Activated CD8-positive, alpha-beta memory T cell treated with anti-CD3 and anti-CD28 coated beads, Interleukin-2, amount 10 ng/mL, durations not matched to agents 7 days and 5 days (primary cell): Measurements from ENCODE around the gene CCDC149. TPM values are rescaled to one million over a fixed set of nuclear protein-coding genes. Genes with fewer than 3 reads are reported as not detected.

ENCODE experiments used
- ATAC-seq: fragments of 150-1000 bp; cut with Tn5 transposase; one replicate; pipeline ENCODE4 v1.10.0; 2021; ENCODE audit warnings: moderate library complexity
- CTCF ChIA-PET: fragments of 350-600 bp; sonication (Branson Sonifier 250); formaldehyde crosslinking; loops from one replicate; lab custom pipeline; 2021; ENCODE audit warnings: antibody characterized with exemption; lab: Charles Lee
- DNase-seq: peaks from one replicate; pipeline ENCODE4 v3.0.0-alpha.2; 2020
- H3K27ac Mint-ChIP-seq: one replicate; pipeline ENCODE4 v1.8.0; 2021; ENCODE audit warnings: mild to moderate bottlenecking, mixed read lengths
- H3K27me3 Mint-ChIP-seq: one replicate; pipeline ENCODE4 v1.8.0; 2021; ENCODE audit warnings: mixed read lengths
- H3K36me3 Mint-ChIP-seq: one replicate; pipeline ENCODE4 v1.8.0; 2021; ENCODE audit warnings: mild to moderate bottlenecking, mixed read lengths
- H3K4me1 Mint-ChIP-seq: one replicate; pipeline ENCODE4 v1.8.0; 2021; ENCODE audit warnings: mixed read lengths
- H3K4me3 Mint-ChIP-seq: one replicate; pipeline ENCODE4 v1.8.0; 2021; ENCODE audit warnings: mild to moderate bottlenecking, moderate library complexity, mixed read lengths
- H3K9me3 Mint-ChIP-seq: one replicate; pipeline ENCODE4 v1.8.0; 2022; ENCODE audit warnings: low read depth, mixed read lengths
- total RNA-seq, 2 experiments: library from RNA; stranded (reverse); gene quantifications; one replicate each; pipeline ENCODE4 v1.2.3, GENCODE V29; 2021

CCDC149 gene
- total RNA-seq, 2 experiments from 2014 or later, result not detected

DNA sequence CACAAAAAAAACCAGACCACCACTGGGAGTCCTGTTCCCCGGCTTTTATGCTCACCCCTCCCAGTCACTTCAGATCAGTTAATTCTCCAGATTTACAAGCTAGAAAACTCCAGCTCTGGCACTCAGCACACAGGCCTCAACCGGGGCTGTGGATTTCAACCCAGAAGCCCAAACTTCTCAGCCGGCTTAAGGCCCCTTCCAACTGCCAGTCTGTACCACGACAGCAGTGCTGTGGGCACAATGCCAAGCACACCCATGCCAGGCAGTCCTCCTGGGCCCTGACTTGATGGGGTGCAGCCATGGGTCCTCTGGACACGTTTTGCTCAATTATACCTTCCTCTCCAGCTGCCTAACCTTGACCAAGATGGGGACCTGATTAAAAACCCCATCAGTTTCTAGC, 105.2 kb downstream of the CCDC149 start:
- no peaks in the 10 kb centered on the region for H3K4me1 Mint-ChIP-seq
- peaks cover 3% of the 10 kb centered on the region for H3K27me3 Mint-ChIP-seq
- ATAC-seq, result no peak
- CTCF ChIA-PET, result no interaction called here
- no peak overlapping the region for H3K4me3 Mint-ChIP-seq
- peaks cover 2% of the 10 kb centered on the region for H3K9me3 Mint-ChIP-seq
- no peaks in the 10 kb centered on the region for H3K36me3 Mint-ChIP-seq
- H3K27ac Mint-ChIP-seq, result no peak overlapping the region
- DNase-seq, result no peak

DNA sequence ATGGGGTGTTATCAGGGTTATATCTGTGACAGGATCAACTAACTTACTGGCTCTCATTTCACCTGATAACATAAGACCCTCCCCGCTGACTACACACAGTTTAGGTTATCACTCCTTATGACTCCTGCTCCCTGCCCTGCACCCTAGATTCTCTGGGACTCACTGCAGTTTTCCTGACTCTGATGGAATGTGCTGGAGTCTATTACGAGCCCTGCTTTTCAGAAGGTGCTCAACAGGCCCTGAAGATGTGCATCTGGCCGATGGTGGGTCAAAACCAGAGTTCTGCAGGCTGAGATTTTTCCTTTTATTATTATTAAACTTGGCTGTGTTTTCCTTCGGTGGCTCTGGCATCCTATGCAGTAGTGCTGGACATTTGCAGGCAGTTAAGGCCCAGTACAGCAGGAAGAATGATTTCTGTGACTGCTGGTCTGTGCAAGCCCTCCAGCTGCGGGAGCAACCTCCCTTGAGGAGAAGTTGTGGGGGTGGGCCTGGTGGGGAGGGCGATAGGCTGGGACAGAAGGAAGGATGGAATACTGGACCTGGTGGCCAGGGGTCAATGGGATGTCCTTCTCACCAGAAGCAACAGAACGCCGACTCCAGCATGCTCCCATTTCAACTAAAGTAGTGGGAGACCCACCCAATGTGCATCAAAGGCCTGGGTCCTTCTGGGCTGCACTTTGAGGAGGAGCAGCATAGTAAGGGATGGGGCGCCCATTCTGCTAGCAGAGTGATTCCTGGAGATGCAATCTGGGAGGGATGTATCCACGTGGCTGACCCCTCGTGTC, 106.4 kb downstream of the CCDC149 start:
- DNase-seq, result no peak
- no peak for ATAC-seq
- H3K27ac Mint-ChIP-seq, result no peak overlapping the region
- H3K36me3 Mint-ChIP-seq, result no peaks in the 10 kb centered on the region
- H3K27me3 Mint-ChIP-seq, result peaks cover 15% of the 10 kb centered on the region
- H3K9me3 Mint-ChIP-seq, result no peaks in the 10 kb centered on the region
- no peaks in the 10 kb centered on the region for H3K4me1 Mint-ChIP-seq
- no peak overlapping the region for H3K4me3 Mint-ChIP-seq
- CTCF ChIA-PET, result no interaction called here

DNA sequence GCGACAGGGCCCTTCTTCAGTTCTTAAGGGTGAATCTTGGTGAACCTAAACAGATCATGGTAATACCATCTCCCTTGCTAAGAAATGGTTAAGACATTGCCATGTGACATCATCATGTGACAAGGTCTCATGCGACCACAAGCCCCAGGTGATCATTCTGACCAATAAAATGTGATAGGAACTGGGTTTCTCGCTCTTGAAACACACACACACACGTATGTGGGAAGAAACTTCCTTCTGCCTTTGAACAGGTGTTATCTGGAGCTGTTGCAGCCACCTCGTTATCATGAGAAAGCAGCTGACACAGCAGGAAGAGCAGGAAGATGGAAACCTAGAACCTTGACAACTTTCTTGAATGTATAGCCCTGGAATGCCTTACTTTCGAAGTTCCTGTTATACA, 107.3 kb downstream of the CCDC149 start:
- Mint-ChIP-seq H3K27ac (no peak overlapping the region), H3K27me3 (peaks cover 23% of the 10 kb centered on the region), H3K4me1 (no peaks in the 10 kb centered on the region), H3K36me3 (no peaks in the 10 kb centered on the region), H3K4me3 (no peak overlapping the region), H3K9me3 (no peaks in the 10 kb centered on the region)
- ATAC-seq (no peak), DNase-seq (no peak)
- CTCF ChIA-PET, result no interaction called here

DNA sequence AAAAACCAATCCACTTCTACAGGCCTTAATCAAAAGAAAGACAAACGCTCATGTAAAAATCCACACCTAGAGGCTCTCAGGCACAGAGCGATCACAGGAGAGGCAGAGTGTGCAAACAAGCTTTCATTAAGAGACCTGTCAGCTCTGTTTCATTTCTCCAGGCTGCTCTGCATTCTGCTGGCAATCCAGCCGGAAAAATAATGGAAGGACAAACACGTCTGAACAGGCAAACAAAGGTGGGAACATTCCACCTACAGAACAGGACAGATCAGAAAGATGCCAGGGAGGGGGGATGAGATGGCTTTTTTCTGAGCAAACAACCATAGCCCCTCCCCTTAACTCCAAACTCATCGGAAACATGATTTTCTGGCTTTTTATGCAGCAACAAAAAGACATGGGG, 107.8 kb downstream of the CCDC149 start:
- no peak overlapping the region for H3K4me3 Mint-ChIP-seq
- H3K27ac Mint-ChIP-seq, result no peak overlapping the region
- H3K4me1 Mint-ChIP-seq, result no peaks in the 10 kb centered on the region
- CTCF ChIA-PET, result no interaction called here
- no peaks in the 10 kb centered on the region for H3K9me3 Mint-ChIP-seq
- DNase-seq, result no peak
- peaks cover 2% of the 10 kb centered on the region for H3K36me3 Mint-ChIP-seq
- no peak for ATAC-seq
- peaks cover 27% of the 10 kb centered on the region for H3K27me3 Mint-ChIP-seq

DNA sequence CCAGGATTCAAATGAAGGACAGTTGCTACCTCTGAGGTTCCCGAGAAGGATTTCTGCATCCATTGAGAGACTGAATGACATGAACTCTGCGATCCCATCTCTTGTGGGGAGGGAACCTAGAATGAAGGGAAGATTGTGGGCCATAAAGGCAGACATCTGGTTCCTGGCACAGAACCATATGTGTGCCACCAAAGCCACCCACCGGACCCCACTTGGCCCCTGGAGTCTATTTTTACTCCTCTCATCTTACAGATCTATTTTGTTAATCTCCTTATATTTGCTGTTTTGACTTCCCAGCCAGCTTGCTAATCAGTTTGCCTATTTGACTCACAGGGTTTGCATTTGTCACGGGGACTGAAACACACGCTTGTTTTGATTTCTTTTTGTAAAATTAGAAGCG, 110.2 kb downstream of the CCDC149 start:
- Mint-ChIP-seq H3K9me3 (no peaks in the 10 kb centered on the region), H3K27ac (no peak overlapping the region), H3K4me3 (no peak overlapping the region), H3K36me3 (peaks cover 2% of the 10 kb centered on the region), H3K27me3 (peaks cover 43% of the 10 kb centered on the region), H3K4me1 (no peaks in the 10 kb centered on the region)
- CTCF ChIA-PET, result no interaction called here
- no peak for DNase-seq
- no peak for ATAC-seq

DNA sequence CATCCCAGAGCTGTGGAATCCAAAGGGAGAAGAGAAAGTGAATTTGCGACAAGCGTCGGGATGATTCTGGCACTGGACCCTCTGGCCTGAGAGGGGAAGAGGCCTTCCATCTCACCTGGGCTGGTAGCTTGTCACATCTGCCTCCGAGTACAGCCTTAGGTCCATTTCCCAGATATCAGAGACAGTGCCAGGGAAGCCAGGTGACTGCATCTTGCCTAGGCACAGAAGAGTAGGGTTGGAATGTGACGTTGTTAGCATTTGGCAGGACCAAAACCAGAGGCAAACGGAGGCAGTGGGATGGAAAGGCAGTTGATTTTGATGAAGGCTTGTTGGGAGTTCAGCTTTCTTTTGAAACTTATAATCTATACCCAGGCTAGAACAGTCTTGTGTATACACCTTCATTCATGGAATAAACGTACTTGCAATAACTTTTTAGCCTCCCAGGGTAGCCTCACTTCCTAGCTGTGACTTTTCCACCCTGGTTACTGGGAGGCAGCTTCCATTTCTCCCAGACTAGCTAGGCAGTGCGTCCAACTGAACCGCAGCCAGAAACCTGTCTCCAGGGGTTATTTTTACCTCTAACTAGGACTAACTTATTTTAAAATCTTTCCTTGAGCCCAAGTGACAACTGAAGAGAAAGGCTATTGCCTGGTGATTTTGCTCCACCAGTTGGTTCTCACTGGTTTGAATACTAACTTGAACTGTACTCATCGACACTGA, 111.5 kb downstream of the CCDC149 start:
- no peaks in the 10 kb centered on the region for H3K9me3 Mint-ChIP-seq
- peaks cover 2% of the 10 kb centered on the region for H3K36me3 Mint-ChIP-seq
- H3K27me3 Mint-ChIP-seq, result peaks cover 43% of the 10 kb centered on the region
- no peak for DNase-seq
- CTCF ChIA-PET, result no interaction called here
- no peak overlapping the region for H3K4me3 Mint-ChIP-seq
- H3K4me1 Mint-ChIP-seq, result no peaks in the 10 kb centered on the region
- no peak overlapping the region for H3K27ac Mint-ChIP-seq
- no peak for ATAC-seq

DNA sequence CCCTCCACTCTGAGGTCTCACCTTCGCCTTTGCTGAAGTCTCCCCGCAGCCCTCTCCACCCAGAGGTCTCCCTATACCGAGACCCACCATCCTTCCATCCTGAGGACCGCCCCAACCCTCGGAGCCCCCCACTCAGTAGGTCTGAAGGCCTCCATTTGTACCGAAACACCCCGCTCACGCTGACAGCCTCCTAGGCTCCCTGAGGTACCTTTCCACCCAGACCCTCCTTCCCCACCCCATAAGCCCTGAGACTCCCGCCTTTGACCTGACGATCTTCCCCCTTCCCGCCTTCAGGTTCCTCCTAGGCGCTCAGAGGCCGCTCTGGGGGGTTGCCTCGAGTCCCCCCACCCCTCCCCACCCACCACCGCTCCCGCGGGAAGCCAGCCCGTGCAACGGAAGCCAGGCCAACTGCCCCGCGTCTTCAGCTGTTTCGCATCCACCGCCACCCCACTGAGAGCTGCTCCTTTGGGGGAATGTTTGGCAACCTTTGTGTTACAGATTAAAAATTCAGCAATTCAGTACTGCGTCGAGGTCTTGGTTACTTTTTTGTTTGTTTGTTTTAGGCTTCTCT, 112.4 kb downstream of the CCDC149 start:
- ATAC-seq (no peak), DNase-seq (no peak)
- H3K27ac Mint-ChIP-seq, result no peak overlapping the region
- H3K36me3 Mint-ChIP-seq, result peaks cover 2% of the 10 kb centered on the region
- H3K4me3 Mint-ChIP-seq, result no peak overlapping the region
- peaks cover 43% of the 10 kb centered on the region for H3K27me3 Mint-ChIP-seq
- CTCF ChIA-PET, result no interaction called here
- no peaks in the 10 kb centered on the region for H3K9me3 Mint-ChIP-seq
- no peaks in the 10 kb centered on the region for H3K4me1 Mint-ChIP-seq

DNA sequence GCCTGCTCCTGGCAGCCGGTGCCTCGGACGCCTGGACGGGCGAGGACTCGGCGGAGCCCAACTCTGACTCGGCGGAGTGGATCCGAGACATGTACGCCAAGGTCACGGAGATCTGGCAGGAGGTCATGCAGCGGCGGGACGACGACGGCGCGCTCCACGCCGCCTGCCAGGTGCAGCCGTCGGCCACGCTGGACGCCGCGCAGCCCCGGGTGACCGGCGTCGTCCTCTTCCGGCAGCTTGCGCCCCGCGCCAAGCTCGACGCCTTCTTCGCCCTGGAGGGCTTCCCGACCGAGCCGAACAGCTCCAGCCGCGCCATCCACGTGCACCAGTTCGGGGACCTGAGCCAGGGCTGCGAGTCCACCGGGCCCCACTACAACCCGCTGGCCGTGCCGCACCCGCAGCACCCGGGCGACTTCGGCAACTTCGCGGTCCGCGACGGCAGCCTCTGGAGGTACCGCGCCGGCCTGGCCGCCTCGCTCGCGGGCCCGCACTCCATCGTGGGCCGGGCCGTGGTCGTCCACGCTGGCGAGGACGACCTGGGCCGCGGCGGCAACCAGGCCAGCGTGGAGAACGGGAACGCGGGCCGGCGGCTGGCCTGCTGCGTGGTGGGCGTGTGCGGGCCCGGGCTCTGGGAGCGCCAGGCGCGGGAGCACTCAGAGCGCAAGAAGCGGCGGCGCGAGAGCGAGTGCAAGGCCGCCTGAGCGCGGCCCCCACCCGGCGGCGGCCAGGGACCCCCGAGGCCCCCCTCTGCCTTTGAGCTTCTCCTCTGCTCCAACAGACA, 113.1 kb downstream of the CCDC149 start:
- no peak overlapping the region for H3K27ac Mint-ChIP-seq
- H3K4me1 Mint-ChIP-seq, result no peaks in the 10 kb centered on the region
- H3K4me3 Mint-ChIP-seq, result no peak overlapping the region
- CTCF ChIA-PET, result no interaction called here
- peaks cover 2% of the 10 kb centered on the region for H3K36me3 Mint-ChIP-seq
- H3K9me3 Mint-ChIP-seq, result no peaks in the 10 kb centered on the region
- DNase-seq, result no peak
- peaks cover 43% of the 10 kb centered on the region for H3K27me3 Mint-ChIP-seq
- ATAC-seq, result no peak

DNA sequence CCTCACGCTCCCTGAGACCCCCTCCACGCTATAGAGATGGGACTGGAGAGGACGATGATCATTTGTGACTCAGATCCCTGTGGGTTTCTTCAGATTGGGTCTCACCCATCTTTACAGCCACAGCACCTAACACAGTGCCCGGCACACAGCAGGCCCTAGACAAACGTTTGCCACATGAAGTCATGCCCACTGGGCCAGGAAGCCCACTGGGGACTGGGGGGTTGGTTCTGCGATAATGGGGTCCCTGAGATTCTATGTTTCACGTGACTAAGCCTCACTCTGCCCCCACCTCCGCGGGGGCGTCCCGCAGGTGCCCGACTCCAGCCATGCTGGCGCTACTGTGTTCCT, 113.7 kb downstream of the CCDC149 start:
- Mint-ChIP-seq H3K4me3 (no peak overlapping the region), H3K27me3 (peaks cover 43% of the 10 kb centered on the region), H3K9me3 (no peaks in the 10 kb centered on the region), H3K27ac (no peak overlapping the region), H3K36me3 (peaks cover 2% of the 10 kb centered on the region), H3K4me1 (no peaks in the 10 kb centered on the region)
- CTCF ChIA-PET, result no interaction called here
- DNase-seq, result no peak
- no peak for ATAC-seq

DNA sequence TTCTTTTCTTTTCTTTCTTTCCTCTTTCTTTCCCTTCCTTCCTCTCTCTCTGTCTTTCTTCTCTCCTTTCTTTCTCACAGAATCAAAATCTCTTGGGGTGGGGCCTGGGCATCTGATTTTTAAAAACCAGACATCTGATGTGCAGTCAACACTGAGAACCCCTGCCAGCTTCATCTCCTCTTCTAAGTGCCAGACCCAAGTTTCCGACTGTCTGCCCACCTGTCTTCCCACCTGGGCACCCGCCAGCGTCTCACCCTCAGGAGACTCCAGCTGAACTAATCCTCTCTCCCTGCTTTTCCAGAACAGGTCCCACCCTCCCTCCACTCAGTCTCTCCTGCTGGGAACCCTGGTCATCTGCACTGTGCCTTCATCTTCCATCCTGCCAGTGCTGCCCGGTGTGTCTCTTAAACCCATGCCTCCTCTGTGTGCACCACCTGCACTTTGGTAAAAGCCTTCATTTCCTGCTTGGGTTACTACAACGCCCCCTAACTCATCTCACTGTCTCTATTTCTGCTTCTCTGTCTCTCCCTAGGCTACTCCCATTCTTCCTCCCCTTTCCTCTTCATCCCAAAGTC, 114.7 kb downstream of the CCDC149 start:
- DNase-seq (no peak), ATAC-seq (no peak)
- no peak overlapping the region for H3K4me3 Mint-ChIP-seq
- H3K36me3 Mint-ChIP-seq, result peaks cover 2% of the 10 kb centered on the region
- no peaks in the 10 kb centered on the region for H3K4me1 Mint-ChIP-seq
- no peaks in the 10 kb centered on the region for H3K9me3 Mint-ChIP-seq
- peaks cover 43% of the 10 kb centered on the region for H3K27me3 Mint-ChIP-seq
- CTCF ChIA-PET, result no interaction called here
- H3K27ac Mint-ChIP-seq, result no peak overlapping the region

DNA sequence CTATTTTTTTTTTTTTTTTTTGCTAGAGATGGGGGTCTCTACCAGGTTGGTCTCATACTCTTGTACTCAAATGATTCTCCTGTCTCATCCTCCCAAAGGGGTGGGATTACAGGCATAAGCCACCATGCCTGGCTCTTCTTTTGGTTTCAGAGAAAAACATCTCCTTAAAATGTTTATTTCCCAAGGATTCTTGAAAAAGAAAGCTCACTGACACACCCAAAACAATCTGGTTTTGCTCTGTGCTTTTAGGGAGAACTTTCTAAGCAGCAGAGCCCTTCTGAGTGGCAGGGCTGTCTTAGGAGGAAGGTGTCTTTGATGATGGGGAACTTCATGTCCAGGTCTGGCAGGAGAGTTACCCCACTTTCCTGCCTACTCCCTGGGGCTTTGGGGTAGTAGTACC, 116.2 kb downstream of the CCDC149 start:
- no peaks in the 10 kb centered on the region for H3K4me1 Mint-ChIP-seq
- no peak for DNase-seq
- H3K36me3 Mint-ChIP-seq, result peaks cover 2% of the 10 kb centered on the region
- CTCF ChIA-PET, result no interaction called here
- H3K4me3 Mint-ChIP-seq, result no peak overlapping the region
- peaks cover 30% of the 10 kb centered on the region for H3K27me3 Mint-ChIP-seq
- H3K27ac Mint-ChIP-seq, result no peak overlapping the region
- ATAC-seq, result no peak
- peaks cover 2% of the 10 kb centered on the region for H3K9me3 Mint-ChIP-seq

DNA sequence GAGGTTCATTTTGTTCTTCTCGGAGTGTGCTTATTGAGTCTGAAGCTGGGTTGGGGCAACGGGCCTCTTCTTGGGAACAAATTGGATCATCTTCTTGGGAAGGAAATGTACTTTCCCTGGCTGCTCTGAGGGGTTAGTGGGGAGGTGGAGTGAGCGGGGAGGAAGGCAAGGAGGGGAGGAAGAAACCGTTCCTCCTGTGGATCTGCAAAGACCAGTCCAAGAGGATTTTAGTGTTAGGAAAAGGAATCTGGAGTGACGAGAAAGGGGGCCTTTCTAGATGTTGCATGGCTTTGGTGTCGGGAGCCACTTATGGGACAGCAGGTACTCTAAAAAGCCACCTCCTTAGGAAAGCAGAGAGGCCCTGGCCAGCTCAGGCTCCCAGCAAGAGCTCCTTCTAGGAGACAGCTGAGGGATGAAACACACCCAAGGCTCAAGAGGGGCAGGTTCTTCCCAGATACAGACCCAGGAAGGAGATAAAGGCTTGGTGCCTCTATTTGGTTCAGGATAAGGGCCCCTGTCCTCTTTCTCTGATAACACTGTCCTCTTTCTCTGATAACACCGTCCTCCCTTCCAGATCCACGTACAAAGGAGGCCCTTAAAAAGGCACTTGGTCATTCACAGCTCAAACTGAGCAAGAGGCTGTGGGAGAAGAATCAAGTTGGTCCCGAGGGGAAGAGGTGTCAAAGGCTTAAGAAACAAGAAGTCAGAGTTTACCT, 117.0 kb downstream of the CCDC149 start:
- CTCF ChIA-PET, result no interaction called here
- DNase-seq (no peak), ATAC-seq (no peak)
- H3K27ac Mint-ChIP-seq, result no peak overlapping the region
- peaks cover 22% of the 10 kb centered on the region for H3K27me3 Mint-ChIP-seq
- H3K9me3 Mint-ChIP-seq, result peaks cover 2% of the 10 kb centered on the region
- peaks cover 2% of the 10 kb centered on the region for H3K36me3 Mint-ChIP-seq
- H3K4me3 Mint-ChIP-seq, result no peak overlapping the region
- H3K4me1 Mint-ChIP-seq, result no peaks in the 10 kb centered on the region
